ENCODE results near the gene GRID2.
"Not testable (repeated sequence)": the region's sequence is repeated elsewhere in the genome, so short reads cannot be mapped to it uniquely, and the experiment has no call there.

Gene GRID2

GRCh38 chr4:93573285-93573684 lies 1269.5 kb downstream of the GRID2 start:
- no peak for DNase-seq

GRCh38 chr4:93578942-93579341 lies 1275.2 kb downstream of the GRID2 start:
- DNase-seq = no peak

- DNase-seq = no peak
These were observed 1301.4 kb downstream of the GRID2 start for GRCh38 chr4:93605163-93605562.

GRCh38 chr4:93617606-93618005 lies 1313.8 kb downstream of the GRID2 start:
- DNase-seq = no peak

DNA sequence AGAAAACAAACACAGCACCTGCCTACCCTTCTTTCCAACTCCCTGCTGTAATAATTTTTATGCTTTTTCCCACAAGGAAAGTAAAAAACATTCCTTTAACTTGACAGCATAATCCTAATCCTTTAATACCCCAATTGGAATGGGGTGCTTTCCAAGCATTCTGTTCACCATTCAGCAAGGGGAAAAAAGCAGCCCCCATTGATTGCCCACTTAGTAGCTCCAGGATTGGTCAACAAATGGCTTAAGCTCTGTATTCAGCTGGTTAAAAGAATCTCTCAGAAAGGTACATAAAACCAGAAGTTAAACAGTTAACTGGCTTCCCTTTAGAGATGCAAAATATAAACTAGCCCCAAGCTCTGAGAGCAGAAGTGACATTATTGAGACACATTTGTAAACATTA lies 1330.0 kb downstream of the GRID2 start:
- DNase-seq = no peak

GRCh38 chr4:93635943-93636342 lies 1332.2 kb downstream of the GRID2 start:
- DNase-seq = no peak

GRCh38 chr4:93645120-93645519 lies 1341.4 kb downstream of the GRID2 start:
- DNase-seq = no peak

DNA sequence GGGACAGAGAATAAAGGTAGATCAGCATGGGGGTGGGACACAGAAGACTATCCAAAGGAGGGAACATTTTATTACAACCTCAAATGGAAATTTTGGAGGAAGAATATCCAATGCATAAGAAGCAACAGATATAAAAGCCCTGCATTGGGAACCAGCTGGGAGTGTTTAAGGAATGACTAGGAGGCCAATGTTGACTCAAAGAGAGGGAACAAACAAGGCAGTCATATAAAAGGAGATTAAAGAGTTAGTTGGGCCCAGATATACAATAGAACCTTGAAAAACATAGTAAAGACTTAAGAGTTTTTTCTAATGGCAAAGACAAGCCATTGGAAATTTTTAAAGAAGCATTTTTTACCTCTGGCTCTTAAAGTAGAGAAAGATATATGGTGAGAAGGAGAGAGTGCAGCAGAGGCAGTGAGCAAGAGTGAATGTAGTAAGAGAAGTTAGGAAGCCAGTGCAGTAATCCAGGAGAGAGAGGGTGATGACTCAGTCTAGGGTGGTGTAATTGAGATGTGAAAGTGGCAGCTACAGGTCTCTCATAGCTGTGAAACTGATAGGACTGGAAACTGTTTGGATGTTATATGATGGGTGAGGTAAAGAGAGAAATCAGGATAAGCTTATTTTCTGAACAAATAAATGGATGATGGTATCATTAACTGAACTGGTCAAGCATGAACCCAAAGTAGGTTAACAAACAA lies 1342.6 kb downstream of the GRID2 start:
- DNase-seq = no peak

DNA sequence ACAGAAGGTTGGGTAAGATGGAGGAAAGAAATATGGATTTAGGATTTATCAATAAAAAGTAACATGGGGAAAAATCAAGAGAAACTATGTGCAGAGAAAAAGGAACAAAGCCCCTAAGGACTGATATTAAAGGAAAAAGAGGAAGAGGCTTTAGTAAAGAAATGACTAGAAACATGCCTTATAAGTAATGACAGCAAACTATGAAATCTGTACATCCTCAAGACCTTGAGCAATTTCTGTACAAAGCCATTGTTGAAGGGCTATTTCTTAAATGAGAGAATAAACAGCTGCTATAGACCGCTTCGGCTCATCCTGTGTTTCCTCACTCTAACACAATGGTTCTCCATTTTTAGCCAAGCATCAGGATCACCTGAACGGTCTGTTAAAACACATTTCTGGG lies 1344.5 kb downstream of the GRID2 start:
- no peak for DNase-seq

GRCh38 chr4:93649828-93650227 lies 1346.1 kb downstream of the GRID2 start:
- DNase-seq = no peak

DNA sequence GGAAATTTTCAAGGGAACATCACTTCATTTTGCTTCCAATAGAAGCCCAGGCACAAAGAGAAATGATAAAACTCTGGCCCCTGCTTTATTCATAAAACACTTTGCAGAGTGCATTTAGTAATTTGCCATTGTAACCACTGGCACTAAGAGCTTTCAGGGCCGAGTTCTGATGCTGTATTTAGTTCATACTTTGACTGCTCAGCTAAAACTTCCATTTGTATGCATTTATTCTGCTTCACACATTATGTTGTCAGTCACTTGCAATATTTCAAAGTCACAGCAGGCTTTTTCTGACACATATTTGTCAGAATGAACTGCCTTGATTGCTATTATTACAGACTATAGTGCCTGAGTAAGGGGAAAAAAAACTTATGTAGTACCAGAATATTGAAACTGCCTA lies 1350.4 kb downstream of the GRID2 start:
- DNase-seq = no peak

- DNase-seq = no peak
These were observed 1353.8 kb downstream of the GRID2 start for GRCh38 chr4:93657527-93657926.

- no peak for DNase-seq
These were observed 1354.7 kb downstream of the GRID2 start for GRCh38 chr4:93658443-93658842.

- DNase-seq = no peak
These were observed 1355.9 kb downstream of the GRID2 start for GRCh38 chr4:93659629-93660028.

DNA sequence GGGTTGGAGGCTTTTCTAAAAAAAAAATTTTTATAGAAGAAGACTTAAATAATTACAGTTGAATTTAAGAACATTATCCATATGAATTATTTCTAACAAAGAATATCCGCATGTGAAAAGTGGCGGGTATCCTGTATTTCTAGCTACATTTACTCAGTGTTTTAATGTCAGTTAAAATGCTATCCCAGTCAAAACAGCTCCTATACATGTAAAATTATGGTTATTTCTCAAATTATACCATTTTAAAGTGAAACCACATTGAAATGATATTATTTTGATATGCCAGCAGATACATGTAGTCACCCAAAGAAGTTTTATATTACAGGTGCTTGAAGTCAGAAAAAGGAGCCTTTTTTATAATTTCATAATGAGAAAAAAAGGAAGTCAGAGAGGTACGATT lies 1356.3 kb downstream of the GRID2 start:
- no peak for DNase-seq

GRCh38 chr4:93670434-93670833 lies 1366.7 kb downstream of the GRID2 start:
- DNase-seq = no peak

DNA sequence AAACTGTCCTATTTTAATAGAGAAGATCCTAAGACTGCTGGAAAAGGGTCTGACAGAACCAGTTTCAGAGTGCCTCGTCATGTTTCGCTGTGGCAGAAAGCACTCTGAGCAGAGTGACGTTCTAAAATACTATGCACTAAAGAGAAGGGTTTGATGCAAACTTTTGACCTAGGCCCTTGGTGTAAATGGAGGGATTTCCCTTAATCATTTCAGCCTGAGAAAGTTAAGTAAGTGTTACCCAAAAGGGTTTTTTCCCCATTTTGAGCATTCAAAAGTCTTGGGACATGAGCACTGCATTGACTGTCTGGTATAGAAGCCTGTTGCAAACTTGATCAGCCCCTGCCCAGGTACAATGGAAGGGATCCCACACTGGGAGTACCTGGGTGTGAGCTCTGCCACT lies 1367.3 kb downstream of the GRID2 start:
- no peak for DNase-seq

- DNase-seq = not testable (repeated sequence)
These were observed 1373.2 kb downstream of the GRID2 start for GRCh38 chr4:93676937-93677336.

DNA sequence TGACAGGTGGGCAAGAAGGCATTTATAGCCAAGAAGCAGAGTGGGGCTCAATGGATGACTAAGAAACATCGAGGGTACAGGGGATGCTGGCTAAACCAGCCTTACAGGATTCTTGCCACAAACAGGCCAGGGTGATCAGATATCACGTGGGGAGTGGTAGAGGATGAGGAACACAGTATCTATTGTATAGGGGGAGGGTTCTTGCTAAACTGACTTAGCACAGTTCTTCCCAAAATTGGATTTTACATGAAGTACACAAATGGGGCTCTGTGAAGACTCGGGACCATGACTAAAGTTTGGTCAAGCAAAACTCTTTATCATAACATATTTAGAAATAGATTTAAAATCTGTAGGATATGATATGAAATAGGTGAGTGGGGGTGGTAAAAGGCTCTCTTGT lies 1380.8 kb downstream of the GRID2 start:
- no peak for DNase-seq

DNA sequence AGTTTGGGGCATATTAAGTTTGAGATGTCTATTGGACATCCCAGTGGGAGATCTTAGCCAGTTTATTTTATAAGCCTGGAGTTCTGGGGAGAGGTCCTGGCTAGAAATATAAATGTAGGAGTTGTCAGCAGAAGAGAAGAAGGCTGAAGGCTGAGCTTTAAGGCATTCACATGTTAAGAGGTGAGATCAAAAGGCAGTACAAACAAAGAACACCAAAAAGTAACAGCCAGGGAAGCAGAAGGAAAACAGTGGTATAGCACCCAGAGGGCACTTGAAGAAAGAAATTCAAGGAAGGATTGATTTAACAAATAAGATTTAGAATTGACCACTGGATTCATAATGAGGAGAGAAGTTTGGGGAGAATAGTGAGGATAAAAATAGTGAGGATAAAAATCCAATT lies 1383.5 kb downstream of the GRID2 start:
- no peak for DNase-seq

GRCh38 chr4:93688978-93689377 lies 1385.2 kb downstream of the GRID2 start:
- no peak for DNase-seq

GRCh38 chr4:93693141-93693540 lies 1389.4 kb downstream of the GRID2 start:
- no peak for DNase-seq

DNA sequence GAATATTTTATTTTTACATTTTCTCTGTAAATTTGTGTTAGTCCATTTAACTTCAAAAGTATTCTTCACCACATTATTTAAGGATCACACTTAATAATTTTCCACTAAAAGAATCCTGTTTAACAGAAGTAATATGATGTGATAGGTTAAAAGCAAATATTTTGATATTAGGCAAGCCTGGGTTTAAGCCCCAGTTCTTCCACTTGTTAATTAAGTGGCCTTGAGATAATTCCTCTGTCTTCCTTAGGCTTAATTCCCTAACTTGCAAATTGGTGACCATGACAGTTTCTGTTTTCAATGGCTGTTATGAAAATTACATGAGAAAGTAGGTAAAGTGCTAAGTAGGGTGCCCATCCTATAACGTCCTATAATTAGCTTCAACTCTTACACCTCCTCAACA lies 1394.9 kb downstream of the GRID2 start:
- DNase-seq = no peak

GRCh38 chr4:93700571-93700970 lies 1396.8 kb downstream of the GRID2 start:
- no peak for DNase-seq

- no peak for DNase-seq
These were observed 1406.5 kb downstream of the GRID2 start for GRCh38 chr4:93710101-93710846.

Data from central memory CD4-positive, alpha-beta T cell (primary cell).